Measurements from ENCODE around the gene CFAP161. TPM values are rescaled to one million over a fixed set of nuclear protein-coding genes. Genes with fewer than 3 reads are reported as not detected.
A peak's percentile ranks its signal among the peaks of the same experiment; 100 is the strongest.

CFAP161 gene
- total and polyA plus RNA-seq, 9 donors, result 0.33 to 0.62 (median 0.54) TPM; not detected in 1

DNA sequence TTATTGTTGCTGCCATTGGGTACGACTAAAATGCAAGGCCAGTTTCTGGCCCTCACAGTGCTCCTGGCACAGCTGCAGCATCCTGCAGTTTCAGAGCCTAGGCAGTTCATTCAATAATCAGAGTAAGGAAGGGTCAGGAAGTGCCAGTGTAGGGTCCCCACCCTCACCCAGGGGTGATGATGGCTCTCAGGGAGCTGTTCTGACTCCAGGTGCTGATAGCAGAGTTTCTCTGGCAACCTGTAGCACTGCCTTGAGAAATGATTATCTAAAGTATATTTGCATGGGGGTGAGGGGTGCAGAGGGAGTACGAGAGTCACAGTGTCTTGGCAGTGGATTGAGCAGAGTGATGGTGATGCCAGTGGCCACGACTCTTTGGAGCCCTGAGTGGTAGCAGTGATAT lies 47.1 kb downstream of the CFAP161 start:
- no peaks in the 10 kb centered on the region for H3K9me3 ChIP-seq (replicated peaks; ENCODE audit: control insufficient read depth, low read depth, low read length)
- 80% methylated on average over 3 of the region's 3 CpGs for WGBS (ENCODE audit: insufficient coverage)
- DNase-seq, result no peak
- peaks cover 11% of the 10 kb centered on the region for H3K27me3 ChIP-seq (ENCODE audit: control insufficient read depth, insufficient read depth, low read length)
- H3K4me3 ChIP-seq (ENCODE audit: low read length), result no peak overlapping the region
- H3K27ac ChIP-seq (ENCODE audit: low read length), result no peak overlapping the region
- H3K4me1 ChIP-seq (ENCODE audit: control insufficient read depth, insufficient read depth, low read length), result peaks cover 10% of the 10 kb centered on the region
- no peaks in the 10 kb centered on the region for H3K36me3 ChIP-seq (ENCODE audit: control insufficient read depth, insufficient read depth, low read length)

DNA sequence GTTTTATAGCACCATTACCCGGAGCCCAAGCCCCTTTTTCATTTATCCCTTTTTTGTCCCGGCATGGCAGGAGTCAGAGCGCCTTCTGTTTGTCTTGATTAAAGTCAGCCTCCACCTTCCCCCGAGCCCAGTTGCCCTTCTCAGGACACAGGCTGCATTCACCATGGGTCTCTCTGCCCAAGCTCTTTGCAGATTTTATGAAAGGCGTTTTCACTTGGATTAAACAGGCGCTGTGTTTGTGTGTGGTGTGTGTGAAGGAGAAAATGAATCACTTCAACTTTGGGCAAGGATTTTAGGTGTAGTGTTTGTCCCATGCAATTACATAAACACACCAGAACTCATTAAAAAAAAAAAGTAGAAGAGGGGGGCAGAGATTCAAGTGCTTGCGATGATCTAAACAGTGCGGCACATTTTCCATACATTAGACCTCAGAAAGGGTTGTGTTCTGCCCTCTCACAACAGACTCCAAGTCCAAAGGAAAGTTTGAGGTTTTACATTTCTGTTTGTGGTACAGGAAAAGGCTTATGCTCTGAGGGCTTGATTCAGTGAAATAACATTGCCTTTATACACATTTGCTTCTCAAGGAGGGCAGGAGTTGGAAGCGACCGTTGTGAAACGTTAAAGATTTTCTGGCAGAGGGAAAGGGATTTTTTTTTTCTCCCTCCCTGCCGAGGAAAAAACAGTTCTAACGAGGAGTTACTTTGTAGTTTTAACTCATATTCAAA lies 48.1 kb downstream of the CFAP161 start:
- DNase-seq, result peak; percentile 43
- H3K36me3 ChIP-seq (ENCODE audit: control insufficient read depth, insufficient read depth, low read length), result no peaks in the 10 kb centered on the region
- peaks cover 10% of the 10 kb centered on the region for H3K27me3 ChIP-seq (ENCODE audit: control insufficient read depth, insufficient read depth, low read length)
- H3K9me3 ChIP-seq (replicated peaks; ENCODE audit: control insufficient read depth, low read depth, low read length), result no peaks in the 10 kb centered on the region
- 20% methylated on average over 1 of the region's 13 CpGs for WGBS (ENCODE audit: insufficient coverage)
- peaks cover 4% of the 10 kb centered on the region for H3K4me1 ChIP-seq (ENCODE audit: control insufficient read depth, insufficient read depth, low read length)
- H3K4me3 ChIP-seq (ENCODE audit: low read length), result no peak overlapping the region
- H3K27ac ChIP-seq (ENCODE audit: low read length), result no peak overlapping the region

- peak; percentile 25 for DNase-seq
- 20% methylated on average over 6 of the region's 13 CpGs for WGBS (ENCODE audit: insufficient coverage)
- H3K4me3 ChIP-seq (ENCODE audit: low read length), result no peak overlapping the region
- no peaks in the 10 kb centered on the region for H3K9me3 ChIP-seq (replicated peaks; ENCODE audit: control insufficient read depth, low read depth, low read length)
- H3K4me1 ChIP-seq (ENCODE audit: control insufficient read depth, insufficient read depth, low read length), result peaks cover 4% of the 10 kb centered on the region
- no peaks in the 10 kb centered on the region for H3K36me3 ChIP-seq (ENCODE audit: control insufficient read depth, insufficient read depth, low read length)
- peaks cover 10% of the 10 kb centered on the region for H3K27me3 ChIP-seq (ENCODE audit: control insufficient read depth, insufficient read depth, low read length)
- H3K27ac ChIP-seq (ENCODE audit: low read length), result no peak overlapping the region
These were observed 48.8 kb downstream of the CFAP161 start for GRCh38 chr15:81182756-81183438.

- no peak for DNase-seq
- no peak overlapping the region for H3K4me3 ChIP-seq (ENCODE audit: low read length)
- H3K9me3 ChIP-seq (replicated peaks; ENCODE audit: control insufficient read depth, low read depth, low read length), result no peaks in the 10 kb centered on the region
- H3K27me3 ChIP-seq (ENCODE audit: control insufficient read depth, insufficient read depth, low read length), result peaks cover 10% of the 10 kb centered on the region
- no peak overlapping the region for H3K27ac ChIP-seq (ENCODE audit: low read length)
- H3K36me3 ChIP-seq (ENCODE audit: control insufficient read depth, insufficient read depth, low read length), result no peaks in the 10 kb centered on the region
- WGBS (ENCODE audit: insufficient coverage), result 79% methylated on average over 3 of the region's 4 CpGs
- H3K4me1 ChIP-seq (ENCODE audit: control insufficient read depth, insufficient read depth, low read length), result peaks cover 4% of the 10 kb centered on the region
These were observed 49.3 kb downstream of the CFAP161 start for GRCh38 chr15:81183439-81183775.

DNA sequence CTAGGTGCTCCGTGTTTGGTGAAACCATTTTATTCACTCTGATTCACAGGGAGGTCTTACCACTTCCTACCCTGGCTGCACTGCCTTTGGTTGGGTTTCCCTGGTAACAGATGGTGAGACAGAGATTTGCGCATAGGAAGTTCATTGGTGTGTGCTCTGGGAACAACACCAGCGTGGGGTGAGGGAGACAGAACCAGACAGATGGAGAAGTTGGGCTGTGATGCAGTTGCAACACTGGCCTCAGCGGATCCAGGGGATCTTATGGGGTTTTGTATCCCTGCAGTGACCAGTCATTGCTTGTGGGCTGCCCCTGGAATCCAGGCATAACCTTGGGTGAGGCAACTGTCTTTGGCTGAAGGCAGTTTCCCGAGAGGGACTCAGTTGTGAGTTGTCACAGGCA lies 50.1 kb downstream of the CFAP161 start:
- no peak overlapping the region for H3K27ac ChIP-seq (ENCODE audit: low read length)
- peaks cover 4% of the 10 kb centered on the region for H3K4me1 ChIP-seq (ENCODE audit: control insufficient read depth, insufficient read depth, low read length)
- H3K4me3 ChIP-seq (ENCODE audit: low read length), result no peak overlapping the region
- H3K27me3 ChIP-seq (ENCODE audit: control insufficient read depth, insufficient read depth, low read length), result peaks cover 10% of the 10 kb centered on the region
- DNase-seq, result no peak
- 81% methylated on average over 3 of the region's 5 CpGs for WGBS (ENCODE audit: insufficient coverage)
- H3K36me3 ChIP-seq (ENCODE audit: control insufficient read depth, insufficient read depth, low read length), result no peaks in the 10 kb centered on the region
- H3K9me3 ChIP-seq (replicated peaks; ENCODE audit: control insufficient read depth, low read depth, low read length), result no peaks in the 10 kb centered on the region

GRCh38 chr15:81185631-81186295 lies 51.7 kb downstream of the CFAP161 start:
- WGBS (ENCODE audit: insufficient coverage), result 79% methylated on average over 2 of the region's 5 CpGs
- Histone ChIP-seq H3K27me3 (ENCODE audit: control insufficient read depth, insufficient read depth, low read length) (peaks cover 10% of the 10 kb centered on the region), H3K4me1 (ENCODE audit: control insufficient read depth, insufficient read depth, low read length) (peaks cover 8% of the 10 kb centered on the region), H3K9me3 (replicated peaks; ENCODE audit: control insufficient read depth, low read depth, low read length) (no peaks in the 10 kb centered on the region), H3K36me3 (ENCODE audit: control insufficient read depth, insufficient read depth, low read length) (no peaks in the 10 kb centered on the region), H3K27ac (ENCODE audit: low read length) (no peak overlapping the region), H3K4me3 (ENCODE audit: low read length) (no peak overlapping the region)
- no peak for DNase-seq

DNA sequence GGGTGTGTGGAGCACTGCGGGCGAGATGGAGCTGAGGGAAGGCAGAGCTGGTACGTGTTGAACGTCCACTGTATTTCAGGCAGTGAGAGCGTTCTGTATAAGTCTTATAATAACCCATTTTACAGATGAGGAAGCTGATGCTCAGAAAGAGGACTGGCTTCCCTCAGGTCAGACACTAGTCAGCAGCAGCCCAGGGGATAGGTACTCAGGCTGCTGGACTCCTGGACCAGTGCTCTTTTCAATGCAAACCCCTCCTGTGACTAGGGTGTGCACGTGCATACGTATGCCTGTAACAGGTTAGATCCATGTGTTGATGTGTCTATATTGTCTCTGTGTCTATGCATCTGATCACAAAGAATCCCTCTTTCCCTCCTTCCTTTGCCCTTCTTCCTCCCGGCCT lies 54.3 kb downstream of the CFAP161 start:
- no peaks in the 10 kb centered on the region for H3K36me3 ChIP-seq (ENCODE audit: control insufficient read depth, insufficient read depth, low read length)
- H3K27ac ChIP-seq (ENCODE audit: low read length), result no peak overlapping the region
- peaks cover 4% of the 10 kb centered on the region for H3K4me1 ChIP-seq (ENCODE audit: control insufficient read depth, insufficient read depth, low read length)
- 89% methylated on average over 1 of the region's 8 CpGs for WGBS (ENCODE audit: insufficient coverage)
- no peak for DNase-seq
- no peak overlapping the region for H3K4me3 ChIP-seq (ENCODE audit: low read length)
- H3K27me3 ChIP-seq (ENCODE audit: control insufficient read depth, insufficient read depth, low read length), result no peaks in the 10 kb centered on the region
- no peaks in the 10 kb centered on the region for H3K9me3 ChIP-seq (replicated peaks; ENCODE audit: control insufficient read depth, low read depth, low read length)

DNA sequence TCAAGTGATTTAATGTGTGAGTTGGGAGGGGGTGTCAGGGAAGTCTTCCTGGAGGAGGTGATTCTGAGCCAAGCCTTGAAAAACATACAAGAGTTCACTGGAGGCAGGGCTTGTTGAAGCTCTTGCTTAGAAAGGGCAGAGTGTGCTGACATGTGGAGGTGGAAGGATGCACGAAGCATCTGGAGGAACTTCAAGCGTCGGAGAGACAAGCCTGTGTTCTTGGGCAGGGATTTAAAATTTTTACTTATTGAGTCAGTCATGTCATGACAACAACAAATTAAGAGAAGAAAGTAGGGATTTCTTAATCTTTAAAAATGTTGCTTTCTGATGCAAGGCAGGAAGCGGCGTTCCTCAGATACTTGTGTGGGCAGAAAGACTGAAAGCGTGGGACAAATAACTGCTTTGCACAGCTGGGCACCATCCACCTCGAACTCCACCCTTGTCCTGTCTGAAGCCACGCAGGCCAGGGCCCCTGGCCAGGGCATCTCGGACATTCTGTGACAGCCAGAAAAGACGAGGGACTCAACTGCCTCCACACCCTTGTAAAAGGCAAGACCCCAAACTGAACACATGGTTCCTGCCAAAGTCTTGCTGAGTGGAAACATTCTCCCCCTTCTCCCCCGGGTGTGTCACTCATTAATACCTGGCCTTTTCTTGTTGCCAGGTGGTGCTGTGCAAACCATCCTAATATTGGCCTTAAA lies 55.7 kb downstream of the CFAP161 start:
- no peak overlapping the region for H3K27ac ChIP-seq (ENCODE audit: low read length)
- peak; percentile 32 for DNase-seq

GRCh38 chr15:81190922-81191507 lies 56.9 kb downstream of the CFAP161 start:
- Histone ChIP-seq H3K27ac (ENCODE audit: low read length) (no peak overlapping the region), H3K36me3 (ENCODE audit: control insufficient read depth, insufficient read depth, low read length) (no peaks in the 10 kb centered on the region), H3K4me3 (ENCODE audit: low read length) (no peak overlapping the region), H3K9me3 (replicated peaks; ENCODE audit: control insufficient read depth, low read depth, low read length) (no peaks in the 10 kb centered on the region), H3K4me1 (ENCODE audit: control insufficient read depth, insufficient read depth, low read length) (peaks cover 4% of the 10 kb centered on the region), H3K27me3 (ENCODE audit: control insufficient read depth, insufficient read depth, low read length) (peaks cover 2% of the 10 kb centered on the region)
- WGBS (ENCODE audit: insufficient coverage), result 86% methylated on average over 1 of the region's 3 CpGs
- no peak for DNase-seq

More for the DNA sequence above, 55.7 kb downstream of the CFAP161 start:
- Histone ChIP-seq H3K9me3 (replicated peaks; ENCODE audit: control insufficient read depth, low read depth, low read length) (no peaks in the 10 kb centered on the region), H3K4me1 (ENCODE audit: control insufficient read depth, insufficient read depth, low read length) (peaks cover 4% of the 10 kb centered on the region), H3K36me3 (ENCODE audit: control insufficient read depth, insufficient read depth, low read length) (no peaks in the 10 kb centered on the region), H3K4me3 (ENCODE audit: low read length) (no peak overlapping the region), H3K27me3 (ENCODE audit: control insufficient read depth, insufficient read depth, low read length) (peaks cover under 1% of the 10 kb centered on the region)
- WGBS (ENCODE audit: insufficient coverage), result 40% methylated on average over 7 of the region's 11 CpGs
